ENCODE results near the gene CDH5.

DNA sequence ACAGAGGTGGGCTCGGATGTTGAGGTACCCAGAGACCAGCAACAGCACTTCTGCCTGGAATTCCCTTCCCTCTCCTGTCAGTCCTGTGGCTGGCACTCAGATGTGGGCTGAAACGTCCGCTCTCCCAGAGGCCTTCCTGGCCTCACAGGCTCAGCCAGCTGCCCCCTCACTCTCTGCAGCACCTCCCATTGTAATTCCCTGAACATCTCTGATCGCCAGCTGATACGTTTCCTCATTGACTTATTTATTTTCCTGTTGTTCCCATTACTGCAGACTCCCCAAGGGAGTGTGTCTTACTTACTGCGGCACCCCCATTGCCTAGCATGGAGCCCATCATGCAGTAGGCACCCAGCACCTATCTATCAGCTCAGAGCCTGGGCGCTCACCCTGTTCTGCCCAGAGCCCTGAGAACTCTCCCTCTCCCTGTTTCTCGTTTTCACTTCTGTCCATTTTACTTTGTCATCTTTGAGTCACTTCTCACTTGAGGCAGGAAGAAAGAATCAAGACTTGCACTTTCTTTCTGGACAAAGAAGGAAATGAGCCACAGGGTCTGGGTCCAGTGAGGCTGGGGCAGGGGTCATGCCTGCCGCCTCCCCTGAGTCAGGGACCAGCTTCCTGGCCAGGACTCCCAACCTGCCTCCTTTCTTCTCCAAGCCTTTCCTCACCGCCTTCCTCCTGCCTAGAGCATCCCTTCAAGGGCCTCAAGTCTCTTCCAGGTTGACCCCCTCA, 10.2 kb downstream of the CDH5 start:
- TF ChIP-seq POLR2AphosphoS5 (IDR thresholded peaks at IDR 0.05; ENCODE audit: low read depth, low read length), result no peak
- TF ChIP-seq SIN3A (IDR thresholded peaks at IDR 0.05; ENCODE audit: borderline replicate concordance, insufficient read depth, low read length), result no peak
- TF ChIP-seq REST (IDR thresholded peaks at IDR 0.05; ENCODE audit: insufficient read depth in 1 of 2, low read depth in 2 of 2, low read length in 2 of 2), result no peak

Data from PFSK-1 (cell line).